GM12891 (cell line): ENCODE measurements around the gene SLC25A39.
"Not testable (repeated sequence)": the region's sequence is repeated elsewhere in the genome, so short reads cannot be mapped to it uniquely, and the experiment has no call there.

Source experiments
- DNase-seq: peaks from one replicate; pipeline ENCODE4 v3.0.0; 2011; ENCODE audit warnings: low spot score; ENCODE audit not compliant: insufficient read length
- FAIRE-seq: peaks from 2 replicates; lab custom pipeline; 2011; peaks lifted over from hg19 to GRCh38; lab: Jason Lieb, UNC
- PAX5 ChIP-seq: IDR thresholded peaks from 2 replicates; pipeline ENCODE4 v1.6.1; 2011; ENCODE audit warnings: low read length, moderate library complexity, mild to moderate bottlenecking; ENCODE audit not compliant: insufficient read depth, severe bottlenecking
- POLR2A ChIP-seq: IDR thresholded peaks from 2 replicates; pipeline ENCODE4 v1.6.1; 2011; ENCODE audit warnings: low read depth, low read length, control low read depth
- POLR2AphosphoS5 ChIP-seq: IDR thresholded peaks from 2 replicates; pipeline ENCODE4 v1.6.1; 2011; ENCODE audit warnings: low read depth, low read length, control low read depth
- POU2F2 ChIP-seq: IDR thresholded peaks from 2 replicates; pipeline ENCODE4 v1.6.1; 2011; ENCODE audit warnings: low read depth, mild to moderate bottlenecking, control low read depth, low read length, moderate library complexity
- SPI1 ChIP-seq: IDR thresholded peaks from 2 replicates; pipeline ENCODE4 v1.6.1; 2011; ENCODE audit warnings: low read depth, low read length, control low read depth
- TAF1 ChIP-seq: IDR thresholded peaks from 2 replicates; pipeline ENCODE4 v1.6.1; 2011; ENCODE audit warnings: low read depth, low read length, control low read depth

Gene SLC25A39

DNA sequence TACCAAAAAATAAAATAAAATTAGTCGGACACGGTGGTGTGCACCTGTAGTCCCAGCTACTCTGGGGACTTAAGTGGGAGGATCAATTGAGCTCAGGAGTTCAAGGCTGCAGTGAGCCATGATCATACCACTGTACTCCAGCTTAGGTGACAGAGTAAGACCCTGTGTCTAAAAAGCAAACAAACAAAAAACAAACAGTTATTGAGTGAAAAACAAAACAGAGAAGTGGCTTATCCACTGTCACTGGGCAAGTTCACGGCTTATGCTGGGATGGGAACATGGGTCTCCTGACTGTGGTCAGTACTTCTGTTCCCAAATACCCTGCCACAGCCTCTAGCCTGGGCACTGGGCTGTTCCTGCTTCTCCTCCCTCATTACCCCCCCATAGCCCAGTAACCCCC lies 10.9 kb upstream of the SLC25A39 start:
- peak; percentile 16 for FAIRE-seq
- DNase-seq = no peak
- TF ChIP-seq POLR2A (no peak), SPI1 (no peak), POLR2AphosphoS5 (no peak), PAX5 (no peak), TAF1 (no peak), POU2F2 (no peak)

- no peak for DNase-seq
- FAIRE-seq = no peak
- no peak for TF ChIP-seq PAX5
- TF ChIP-seq SPI1 = peak; percentile 50
- no peak for TF ChIP-seq TAF1
These were observed 10.1 kb upstream of the SLC25A39 start for GRCh38 chr17:44334727-44335126.

GRCh38 chr17:44334315-44334714 lies 9.7 kb upstream of the SLC25A39 start:
- no peak for TF ChIP-seq POLR2AphosphoS5
- no peak for TF ChIP-seq TAF1
- no peak for TF ChIP-seq PAX5
- TF ChIP-seq SPI1 = no peak
- TF ChIP-seq POLR2A = no peak
- no peak for FAIRE-seq

DNA sequence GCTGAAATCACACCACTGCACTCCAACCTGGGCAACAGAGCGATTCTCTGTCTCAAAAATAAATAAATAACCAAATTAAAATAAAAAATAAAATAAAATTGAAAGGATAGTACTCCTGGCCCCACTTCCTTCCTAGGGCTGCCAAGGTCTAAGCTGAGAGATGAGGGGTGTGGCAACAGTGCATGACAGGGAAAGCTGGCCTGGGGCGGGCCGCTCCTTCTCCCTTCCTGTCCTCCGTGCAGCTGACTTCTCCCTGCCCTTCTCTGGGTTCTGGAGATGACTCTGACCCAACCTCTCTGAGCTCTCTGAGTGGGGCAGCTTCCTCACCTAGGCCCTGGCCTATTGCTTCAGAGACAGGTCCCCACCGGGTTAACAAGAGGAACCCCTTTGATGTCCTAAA lies 8.7 kb upstream of the SLC25A39 start:
- DNase-seq (no peak), FAIRE-seq (no peak)
- TF ChIP-seq POLR2A = no peak
- TF ChIP-seq POLR2AphosphoS5 = no peak
- TF ChIP-seq TAF1 = no peak
- TF ChIP-seq SPI1 = no peak
- TF ChIP-seq POU2F2 = no peak
- TF ChIP-seq PAX5 = no peak

More at GRCh38 chr17:44334315-44334714, 9.7 kb upstream of the SLC25A39 start:
- DNase-seq = no peak

DNA sequence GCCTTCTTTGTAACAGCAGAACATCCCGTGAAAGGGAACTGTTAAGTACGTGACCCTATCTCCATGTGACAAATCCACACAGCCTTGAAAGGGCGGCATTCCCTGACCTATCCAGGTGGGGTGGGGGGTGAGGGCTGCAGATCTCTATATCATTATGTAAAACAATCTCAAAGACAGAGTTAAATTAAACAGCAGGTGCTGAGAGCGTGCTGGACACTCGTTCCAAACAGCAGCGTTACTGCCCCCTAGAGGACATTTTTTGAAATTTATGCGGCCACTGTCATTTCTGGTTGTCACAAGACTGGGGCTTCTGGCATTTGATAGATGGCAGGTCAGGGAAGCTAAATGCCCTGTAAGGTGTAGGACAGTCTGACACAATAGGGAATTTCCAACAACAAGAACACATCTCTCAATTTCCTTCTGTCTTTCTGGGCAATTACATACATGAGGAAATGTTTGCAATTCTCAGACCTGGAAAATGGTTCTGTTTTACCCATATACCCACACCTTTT lies 6.7 kb upstream of the SLC25A39 start:
- DNase-seq (no peak), FAIRE-seq (peak; percentile 91)
- no peak for TF ChIP-seq PAX5
- TF ChIP-seq POLR2AphosphoS5 = no peak
- peak; percentile 70; the same call in 1 of the 2 replicates for TF ChIP-seq POU2F2

GRCh38 chr17:44330263-44330662 lies 5.6 kb upstream of the SLC25A39 start:
- not testable (repeated sequence) for FAIRE-seq, DNase-seq

GRCh38 chr17:44329516-44329915 lies 4.9 kb upstream of the SLC25A39 start:
- not testable (repeated sequence) for FAIRE-seq, DNase-seq

DNA sequence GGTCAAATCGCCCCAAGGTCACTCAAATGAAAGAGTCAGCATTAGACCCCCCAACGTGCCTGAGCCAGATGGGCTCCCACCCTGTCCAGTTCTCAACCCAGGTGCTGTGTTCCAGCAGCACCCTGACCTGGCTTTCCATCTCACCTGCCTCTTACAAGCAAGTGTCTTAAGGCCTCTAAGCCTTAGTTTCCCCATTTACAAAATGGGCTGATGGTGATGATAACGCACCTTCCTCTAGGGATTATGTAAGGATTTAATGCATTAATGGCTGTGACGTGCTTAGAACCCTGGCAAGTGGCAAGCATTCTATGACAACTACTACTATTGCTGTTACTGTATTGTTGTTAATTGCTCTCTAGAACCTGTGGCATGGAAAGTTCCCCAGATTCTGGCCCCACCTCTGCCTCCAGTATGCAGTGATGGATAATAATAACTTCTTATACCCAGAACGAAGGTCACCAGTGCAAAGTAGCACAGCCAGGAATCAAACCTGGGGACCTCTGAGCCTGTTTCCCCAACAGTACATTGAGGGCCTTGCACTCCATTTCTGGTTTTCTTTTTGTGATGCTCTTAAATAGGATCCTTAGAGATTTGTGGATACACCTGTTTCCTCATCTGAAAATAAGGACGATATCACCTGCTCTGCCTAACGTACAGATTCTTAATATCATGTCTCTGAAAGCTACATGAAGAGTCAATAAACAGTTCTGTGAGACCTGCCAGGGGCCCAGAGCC lies 3.3 kb upstream of the SLC25A39 start:
- DNase-seq (no peak), FAIRE-seq (no peak)

GRCh38 chr17:44326861-44327444 lies 2.3 kb upstream of the SLC25A39 start:
- FAIRE-seq = peak; percentile 83

More for the DNA sequence above, 3.3 kb upstream of the SLC25A39 start:
- TF ChIP-seq PAX5 = no peak

GRCh38 chr17:44324092-44324570 lies 492 bp downstream of the SLC25A39 start:
- no peak for DNase-seq
- TF ChIP-seq POLR2A = no peak
- TF ChIP-seq SPI1 = no peak
- no peak for TF ChIP-seq POLR2AphosphoS5
- TF ChIP-seq POU2F2 = no peak
- TF ChIP-seq TAF1 = no peak
- TF ChIP-seq PAX5 = no peak
- FAIRE-seq = no peak

More at GRCh38 chr17:44326861-44327444, 2.3 kb upstream of the SLC25A39 start:
- DNase-seq = peak; percentile 91
- TF ChIP-seq POLR2A = 0 out of 2 replicates have a peak, but pooled peaks have one; percentile 31
- no peak for TF ChIP-seq SPI1
- TF ChIP-seq POU2F2 = 0 out of 2 replicates have a peak, but pooled peaks have one; percentile 30
- no peak for TF ChIP-seq PAX5
- no peak for TF ChIP-seq POLR2AphosphoS5
- TF ChIP-seq TAF1 = no peak
